ENCODE measurements around the gene LMTK2.

DNA sequence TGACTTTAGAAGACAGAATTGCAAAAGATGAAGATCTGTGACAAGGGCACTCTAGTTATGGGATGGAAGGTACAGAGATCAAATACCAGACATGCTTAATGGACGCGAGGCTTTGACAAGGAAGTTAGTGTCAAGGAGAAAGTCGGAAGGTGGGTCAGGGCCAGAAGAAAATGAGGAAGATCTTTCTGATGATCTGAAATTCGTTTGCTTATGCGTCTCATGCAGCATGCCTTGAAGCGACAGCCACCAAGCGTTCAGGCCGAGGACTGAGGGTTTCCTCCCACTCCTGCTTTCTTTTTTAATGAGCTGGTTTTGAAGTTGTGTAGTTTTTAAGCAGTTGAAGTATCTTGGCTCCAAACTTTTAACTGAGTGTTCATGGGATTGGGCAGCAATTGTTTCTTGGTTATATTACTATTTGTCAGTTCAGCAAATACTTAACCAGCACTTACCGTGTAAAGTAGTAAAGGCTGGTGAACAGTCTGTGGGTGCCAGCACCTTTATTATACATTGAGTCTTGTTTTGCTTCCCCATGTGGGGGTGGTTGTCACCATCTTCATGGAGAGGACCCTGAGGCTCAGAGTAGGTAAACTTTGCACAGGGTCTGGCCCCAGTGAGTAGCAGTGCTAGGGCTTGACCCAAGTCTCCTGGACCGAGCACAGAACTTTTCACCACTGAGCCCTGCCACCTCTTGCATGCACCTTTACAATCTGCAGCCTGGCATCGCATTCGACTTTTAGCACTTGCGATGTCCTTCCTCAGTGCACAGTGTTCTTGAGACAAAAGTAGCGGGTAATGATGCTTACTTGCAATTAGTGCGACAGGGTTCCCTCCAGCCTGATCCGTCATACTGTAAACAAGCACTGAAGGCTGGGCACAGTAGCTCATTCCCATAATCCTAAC, 90.3 kb downstream of the LMTK2 start:
- TF ChIP-seq, protein P1, sequence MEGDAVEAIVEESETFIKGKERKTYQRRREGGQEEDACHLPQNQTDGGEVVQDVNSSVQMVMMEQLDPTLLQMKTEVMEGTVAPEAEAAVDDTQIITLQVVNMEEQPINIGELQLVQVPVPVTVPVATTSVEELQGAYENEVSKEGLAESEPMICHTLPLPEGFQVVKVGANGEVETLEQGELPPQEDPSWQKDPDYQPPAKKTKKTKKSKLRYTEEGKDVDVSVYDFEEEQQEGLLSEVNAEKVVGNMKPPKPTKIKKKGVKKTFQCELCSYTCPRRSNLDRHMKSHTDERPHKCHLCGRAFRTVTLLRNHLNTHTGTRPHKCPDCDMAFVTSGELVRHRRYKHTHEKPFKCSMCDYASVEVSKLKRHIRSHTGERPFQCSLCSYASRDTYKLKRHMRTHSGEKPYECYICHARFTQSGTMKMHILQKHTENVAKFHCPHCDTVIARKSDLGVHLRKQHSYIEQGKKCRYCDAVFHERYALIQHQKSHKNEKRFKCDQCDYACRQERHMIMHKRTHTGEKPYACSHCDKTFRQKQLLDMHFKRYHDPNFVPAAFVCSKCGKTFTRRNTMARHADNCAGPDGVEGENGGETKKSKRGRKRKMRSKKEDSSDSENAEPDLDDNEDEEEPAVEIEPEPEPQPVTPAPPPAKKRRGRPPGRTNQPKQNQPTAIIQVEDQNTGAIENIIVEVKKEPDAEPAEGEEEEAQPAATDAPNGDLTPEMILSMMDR (conservative IDR thresholded peaks at IDR 0.05 in 1 of 2, IDR thresholded peaks at IDR 0.05 in 1 of 2; ENCODE audit: low read depth in 1 of 2, low read length in 2 of 2) = no peak
- no peak for TF ChIP-seq EZH2 (IDR thresholded peaks at IDR 0.05; ENCODE audit: low read length, missing control alignments)

Data from fibroblast of lung (primary cell).